Heart left ventricle (tissue), 13 donors: ENCODE measurements around the gene AKR1B1.

Experiments
- CTCF ChIP-seq, 12 donors: fragments of 200-600 bp; sonication (generic) in 4 of 12; IDR thresholded peaks; one replicate each; pipeline versions ENCODE4 v1.5.0 to v1.8.0; 2018 to 2022; ENCODE audit warnings: antibody characterized with exemption in 12 of 12, mild to moderate bottlenecking in 5 of 12
- POLR2A ChIP-seq, 2 donors: fragments of 450-650 bp; IDR thresholded peaks; one replicate each; pipeline ENCODE4 v1.6.1; 2017; ENCODE audit warnings: antibody characterized with exemption in 2 of 2, mild to moderate bottlenecking in 2 of 2, moderate library complexity in 2 of 2
- donor health status: ischemic (EF 13 %, LVEDD 7.1; RV severe dilation, severe dysfunction).
- donor health status: DM: no; HTN: yes; CAD: no.
- donor health status: DM: no; HTN: no; CAD: no.
- donor health status: ischemic (EF 25% LVEDD 6.9; RV normal size, moderate dysfunction).
- donor health status: ischemic (EF 25% LVEDD 5.7; RV mildly dilated, moderate dysfunction).
- donor health status: ischemic (EF 35%, LVEDD 5.7; RV mildly dilated, moderate dysfunction).
- donor health status: nonischemic (EF 11% LVEDD 7.7; RV severe dilation, severe dysfunction).
- donor health status: DM: yes; HTN: yes; CAD: no.
- donor health status: PGD.
- donor health status: ischemic (EF 29% LVEDD 5.4; RV normal size, mild dysfunction).
- donor health status: nonischemic (EF 23%, LVEDD 6.1; RV moderate dilation, normal function).

- TF ChIP-seq POLR2A (IDR thresholded peaks at IDR 0.05), result no peak
- TF ChIP-seq CTCF (IDR thresholded peaks at IDR 0.05), result no peak
Observed at GRCh38 chr7:134415700-134416099, 43.2 kb downstream of the AKR1B1 start.
